Measurements from ENCODE around the gene BBS9. TPM values are rescaled to one million over a fixed set of nuclear protein-coding genes. Genes with fewer than 3 reads are reported as not detected.

BBS9 gene
- total and polyA plus RNA-seq, 2 of the 4 experiments (the other 2 are of a cell fraction), result 7.9 to 9.5 TPM

DNA sequence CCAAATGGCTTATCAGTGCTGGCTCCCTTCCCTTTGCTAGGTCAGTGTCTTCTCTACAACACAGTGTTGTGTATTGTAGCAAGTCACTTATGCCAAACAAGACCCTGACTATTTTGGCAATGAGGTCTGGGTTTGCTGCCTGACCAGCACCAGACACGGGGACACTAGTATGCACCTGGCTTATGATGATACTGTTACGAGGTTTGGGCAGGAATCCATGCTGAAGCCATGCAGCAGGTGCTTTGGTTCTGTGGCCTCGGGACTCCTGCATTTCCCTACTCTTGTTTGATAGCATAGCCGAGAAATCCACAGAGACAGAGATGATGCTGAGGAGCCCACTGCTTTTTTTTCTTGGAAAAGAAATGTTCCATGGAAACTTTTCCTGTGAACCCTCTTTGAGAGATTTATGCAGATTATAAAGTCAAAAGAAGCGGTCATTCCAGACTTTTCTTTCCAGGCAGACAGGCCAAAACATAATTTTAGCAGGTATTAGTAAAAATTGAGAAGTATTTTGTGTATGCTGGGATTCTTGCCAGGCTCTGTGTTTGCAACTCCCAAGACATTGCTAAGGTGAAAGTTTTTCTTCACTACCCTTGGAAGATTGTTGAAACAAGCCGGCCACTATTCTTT lies 291.1 kb downstream of the BBS9 start:
- H2BK20ac ChIP-seq (ENCODE audit: low read depth, low read length), result no peak overlapping the region
- in situ Hi-C loops (cut with MboI; ENCODE audit: low sequenced_read_pairs), result loop anchor here (10.0 kb wide), 1 partner anchor 514 kb away; no protein-coding TSS in a partner anchor

More for the DNA sequence above, 291.1 kb downstream of the BBS9 start:
- no peaks in the 10 kb centered on the region for H3K9me1 ChIP-seq (ENCODE audit: insufficient read depth, low read length)
- dilution Hi-C loops (cut with HindIII; ENCODE audit: low sequenced_read_pairs, unreplicated experiment), result no loop called here
- WGBS, 2 experiments (ENCODE audit: extremely low coverage in 2 of 2, insufficient read length in 1 of 2), result no CpG with 5 or more reads among the region's 6 CpGs
- H2AK5ac ChIP-seq (ENCODE audit: low read depth, low read length), result no peak overlapping the region
- no peak overlapping the region for H3K4me2 ChIP-seq (ENCODE audit: low read depth, low read length)
- no peak overlapping the region for H3K14ac ChIP-seq (replicated peaks; ENCODE audit: low read depth, low read length)
- H3K9me3 ChIP-seq (ENCODE audit: control insufficient read depth, insufficient read depth, low read length), result no peaks in the 10 kb centered on the region
- H2BK120ac ChIP-seq (ENCODE audit: low read depth, low read length), result no peak overlapping the region
- H3K27ac ChIP-seq (ENCODE audit: insufficient read depth, low read length), result no peak overlapping the region
- no peak overlapping the region for H3K23ac ChIP-seq (ENCODE audit: low read depth, low read length)
- no peaks in the 10 kb centered on the region for H4K20me1 ChIP-seq (ENCODE audit: insufficient read depth, low read length)
- no peak overlapping the region for H4K8ac ChIP-seq (ENCODE audit: low read depth in 2 of 2, low read length in 2 of 2)
- no peak overlapping the region for H3K56ac ChIP-seq (ENCODE audit: extremely low read depth, insufficient read depth, low read length)
- H3K36me3 ChIP-seq (ENCODE audit: control insufficient read depth, insufficient read depth, low read length), result no peaks in the 10 kb centered on the region
- H2AK9ac ChIP-seq (replicated peaks; ENCODE audit: low read depth, low read length, poor library complexity), result no peak overlapping the region
- CTCF ChIA-PET, result no interaction called here
- no peak for ATAC-seq (ENCODE audit: low read depth)
- no peak overlapping the region for H2BK5ac ChIP-seq (ENCODE audit: low read depth, low read length, poor library complexity, severe bottlenecking)
- no peak overlapping the region for H3K4me3 ChIP-seq (ENCODE audit: insufficient read depth, low read depth, low read length)
- no peak overlapping the region for H3K18ac ChIP-seq (ENCODE audit: low read depth, low read length)
- peaks cover 6% of the 10 kb centered on the region; the same call in 1 of the 2 replicates for H3K4me1 ChIP-seq (ENCODE audit: control insufficient read depth, insufficient read depth, low read length)
- H3K9ac ChIP-seq (ENCODE audit: low read depth, low read length), result no peak overlapping the region
- intact Hi-C loops (cut with micrococcal nuclease), result loop anchor here (2.0 to 5.0 kb wide), 4 partner anchors 178 to 747 kb away; partner anchors contain the start of gene BMPER
- BruUV-seq (replicated peaks), result no TSS peak
- TF ChIP-seq FOS (IDR thresholded peaks at IDR 0.05; ENCODE audit: low read depth, low read length), result no peak
- TF ChIP-seq MAZ (IDR thresholded peaks at IDR 0.05; ENCODE audit: borderline replicate concordance, low read depth, low read length), result no peak
- no peak for TF ChIP-seq CEBPB (IDR thresholded peaks at IDR 0.05; ENCODE audit: low read depth, low read length)
- TF ChIP-seq, protein P1, sequence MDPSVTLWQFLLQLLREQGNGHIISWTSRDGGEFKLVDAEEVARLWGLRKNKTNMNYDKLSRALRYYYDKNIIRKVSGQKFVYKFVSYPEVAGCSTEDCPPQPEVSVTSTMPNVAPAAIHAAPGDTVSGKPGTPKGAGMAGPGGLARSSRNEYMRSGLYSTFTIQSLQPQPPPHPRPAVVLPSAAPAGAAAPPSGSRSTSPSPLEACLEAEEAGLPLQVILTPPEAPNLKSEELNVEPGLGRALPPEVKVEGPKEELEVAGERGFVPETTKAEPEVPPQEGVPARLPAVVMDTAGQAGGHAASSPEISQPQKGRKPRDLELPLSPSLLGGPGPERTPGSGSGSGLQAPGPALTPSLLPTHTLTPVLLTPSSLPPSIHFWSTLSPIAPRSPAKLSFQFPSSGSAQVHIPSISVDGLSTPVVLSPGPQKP (IDR thresholded peaks at IDR 0.05; ENCODE audit: borderline replicate concordance, low read depth, low read length), result no peak
- TF ChIP-seq MAFK (IDR thresholded peaks at IDR 0.05; ENCODE audit: low read depth, low read length), result no peak
- TF ChIP-seq, protein P2, sequence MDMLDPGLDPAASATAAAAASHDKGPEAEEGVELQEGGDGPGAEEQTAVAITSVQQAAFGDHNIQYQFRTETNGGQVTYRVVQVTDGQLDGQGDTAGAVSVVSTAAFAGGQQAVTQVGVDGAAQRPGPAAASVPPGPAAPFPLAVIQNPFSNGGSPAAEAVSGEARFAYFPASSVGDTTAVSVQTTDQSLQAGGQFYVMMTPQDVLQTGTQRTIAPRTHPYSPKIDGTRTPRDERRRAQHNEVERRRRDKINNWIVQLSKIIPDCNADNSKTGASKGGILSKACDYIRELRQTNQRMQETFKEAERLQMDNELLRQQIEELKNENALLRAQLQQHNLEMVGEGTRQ (IDR thresholded peaks at IDR 0.05; ENCODE audit: low read depth, low read length), result no peak
- H2BK15ac ChIP-seq (ENCODE audit: low read depth, low read length), result no peak overlapping the region
- DNase-seq, result no peak
- H4K5ac ChIP-seq (ENCODE audit: low read depth, low read length), result no peak overlapping the region
- POLR2A ChIA-PET (ENCODE audit: unreplicated experiment), result no interaction called here
- H3K27me3 ChIP-seq (ENCODE audit: control insufficient read depth, insufficient read depth, low read length), result peaks cover 8% of the 10 kb centered on the region
- no peak overlapping the region for H2AFZ ChIP-seq (replicated peaks; ENCODE audit: low read length, poor library complexity)
- H3K4ac ChIP-seq (ENCODE audit: low read depth, low read length), result no peak overlapping the region
- H3K79me1 ChIP-seq (ENCODE audit: low read depth in 1 of 2, low read length in 2 of 2), result no peaks in the 10 kb centered on the region
- H4K91ac ChIP-seq (ENCODE audit: insufficient read depth, low read depth, low read length), result no peak overlapping the region
